Stomach smooth muscle (tissue), 2 donors: ENCODE measurements around the gene FAF2.
"Not testable (repeated sequence)": the region's sequence is repeated elsewhere in the genome, so short reads cannot be mapped to it uniquely, and the experiment has no call there.

ENCODE experiments used
- H3K27ac ChIP-seq: one replicate; pipeline ENCODE4 v1.7.0; 2013; ENCODE audit warnings: mild to moderate bottlenecking, low read length, inconsistent platforms
- H3K27me3 ChIP-seq, 2 donors: one replicate each; pipeline ENCODE4 v1.7.0; 2013; ENCODE audit warnings: low read length in 2 of 2; ENCODE audit not compliant: insufficient read depth in 2 of 2, control insufficient read depth in 1 of 2
- H3K36me3 ChIP-seq, 2 donors: one replicate each; pipeline ENCODE4 v1.7.0; 2013; ENCODE audit warnings: low read length in 2 of 2; ENCODE audit not compliant: control insufficient read depth in 2 of 2, insufficient read depth in 2 of 2
- H3K4me1 ChIP-seq: one replicate; pipeline ENCODE4 v1.7.0; 2013; ENCODE audit warnings: low read length; ENCODE audit not compliant: control insufficient read depth, insufficient read depth
- H3K4me3 ChIP-seq, 2 donors: one replicate each; pipeline ENCODE4 v1.7.0; 2013; ENCODE audit warnings: low read length in 2 of 2
- H3K9ac ChIP-seq, 2 donors: one replicate each; pipeline ENCODE4 v1.7.0; 2013; ENCODE audit warnings: low read length in 2 of 2, mild to moderate bottlenecking in 1 of 2
- H3K9me3 ChIP-seq, 2 donors: one replicate each; pipeline ENCODE4 v1.7.0; 2013; ENCODE audit warnings: low read length in 2 of 2; ENCODE audit not compliant: control insufficient read depth in 2 of 2
- donor health status: healthy.
- donor health status: Pancreatic carcinoma.

Gene FAF2

GRCh38 chr5:176543428-176544182 lies 95.4 kb downstream of the FAF2 start:
- Histone ChIP-seq H3K36me3 (no peaks in the 10 kb centered on the region), H3K9ac (peak overlapping the region; percentile 91 to 95), H3K9me3 (no peaks in the 10 kb centered on the region), H3K4me3 (peak overlapping the region; percentile 84 to 93), H3K27me3 (no peaks in the 10 kb centered on the region), H3K27ac (peak overlapping the region; percentile 82), H3K4me1 (peaks cover 21% of the 10 kb centered on the region)

GRCh38 chr5:176545388-176545736 lies 97.2 kb downstream of the FAF2 start:
- Histone ChIP-seq H3K9ac (no peak overlapping the region), H3K9me3 (no peaks in the 10 kb centered on the region), H3K36me3 (no peaks in the 10 kb centered on the region), H3K4me3 (no peak overlapping the region), H3K27me3 (peaks cover 0 to 3% of the 10 kb centered on the region in 2 donors), H3K27ac (no peak overlapping the region), H3K4me1 (peaks cover 21% of the 10 kb centered on the region)

DNA sequence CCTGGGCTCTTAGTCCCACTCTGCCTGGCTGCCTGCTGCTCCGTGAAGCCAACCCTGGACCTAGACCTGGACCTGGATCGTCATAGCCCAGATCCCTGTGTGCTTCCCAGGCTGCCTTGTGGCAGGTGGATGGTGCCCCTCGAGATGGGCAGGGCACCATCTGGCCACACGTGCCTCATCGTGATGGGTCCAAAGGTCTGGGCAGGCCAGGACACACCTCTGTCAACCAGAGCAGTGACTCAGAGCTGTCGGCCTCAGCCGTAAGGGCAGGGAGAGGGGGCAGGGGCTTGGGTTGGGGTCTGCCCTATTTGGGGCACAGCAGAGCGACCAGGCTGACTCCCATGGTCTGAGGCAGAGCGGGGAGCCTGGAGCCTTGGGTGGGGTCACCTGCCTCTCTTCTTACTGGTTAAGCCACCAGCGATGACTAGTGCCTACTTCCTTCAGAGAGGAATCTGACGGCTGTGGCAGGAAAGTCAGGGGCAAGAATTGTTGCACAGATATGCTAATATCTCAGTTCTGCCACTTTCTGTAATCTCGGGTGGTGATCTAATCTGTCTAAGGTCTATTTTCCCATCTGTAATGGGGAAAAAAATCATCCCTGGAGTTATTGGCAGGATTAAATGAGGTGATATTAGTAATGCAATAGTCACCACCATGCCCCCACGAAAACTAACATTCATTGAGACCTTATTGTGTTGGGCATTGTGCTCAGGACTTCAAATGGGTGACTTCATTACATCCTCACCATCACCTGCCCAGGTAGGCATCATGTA lies 97.7 kb downstream of the FAF2 start:
- Histone ChIP-seq H3K9me3 (no peaks in the 10 kb centered on the region), H3K4me1 (peaks cover 24% of the 10 kb centered on the region), H3K9ac (no peak overlapping the region), H3K27me3 (peaks cover 3% of the 10 kb centered on the region in 2 donors), H3K36me3 (no peaks in the 10 kb centered on the region), H3K27ac (no peak overlapping the region), H3K4me3 (no peak overlapping the region)

DNA sequence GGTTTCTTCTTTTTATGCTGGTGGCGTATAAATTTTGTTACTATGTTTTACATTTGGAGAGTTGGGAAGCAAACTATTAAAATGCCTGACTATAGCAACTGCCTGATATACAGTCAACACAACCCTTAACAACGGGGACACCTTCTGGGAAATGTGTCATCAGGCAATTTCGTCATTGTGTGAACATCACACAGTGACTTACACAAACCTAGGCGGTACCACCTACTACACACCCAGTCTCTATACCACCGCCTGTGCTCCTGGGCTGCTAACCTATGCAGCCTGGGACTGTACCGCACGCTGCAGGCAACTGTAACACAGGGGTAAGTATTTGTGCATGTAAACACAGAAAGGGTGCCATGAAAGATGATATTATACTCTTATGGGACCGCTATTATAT lies 99.6 kb downstream of the FAF2 start:
- no peak overlapping the region for H3K9ac ChIP-seq
- H3K27me3 ChIP-seq: peaks cover 9 to 11% of the 10 kb centered on the region in 2 donors
- no peak overlapping the region for H3K4me3 ChIP-seq
- no peaks in the 10 kb centered on the region for H3K36me3 ChIP-seq
- no peak overlapping the region for H3K27ac ChIP-seq
- peaks cover 11% of the 10 kb centered on the region for H3K4me1 ChIP-seq
- no peaks in the 10 kb centered on the region for H3K9me3 ChIP-seq

GRCh38 chr5:176548967-176549444 lies 100.8 kb downstream of the FAF2 start, which contains the start of gene CDHR2:
CDHR2 (plus strand) TSS chr5:176549342; CDS start chr5:176565353, 16,011 bp downstream.
- H3K4me3 ChIP-seq: no peak within 1 kb of the TSS
- no peaks in the 10 kb centered on the region for H3K36me3 ChIP-seq
- H3K9me3 ChIP-seq: no peaks in the 10 kb centered on the region
- no peak within 1 kb of the TSS for H3K9ac ChIP-seq
- peaks cover 3% of the 10 kb centered on the region for H3K4me1 ChIP-seq
- H3K27me3 ChIP-seq: peaks cover 16% of the 10 kb centered on the region in 2 donors
- no peak within 1 kb of the TSS for H3K27ac ChIP-seq

DNA sequence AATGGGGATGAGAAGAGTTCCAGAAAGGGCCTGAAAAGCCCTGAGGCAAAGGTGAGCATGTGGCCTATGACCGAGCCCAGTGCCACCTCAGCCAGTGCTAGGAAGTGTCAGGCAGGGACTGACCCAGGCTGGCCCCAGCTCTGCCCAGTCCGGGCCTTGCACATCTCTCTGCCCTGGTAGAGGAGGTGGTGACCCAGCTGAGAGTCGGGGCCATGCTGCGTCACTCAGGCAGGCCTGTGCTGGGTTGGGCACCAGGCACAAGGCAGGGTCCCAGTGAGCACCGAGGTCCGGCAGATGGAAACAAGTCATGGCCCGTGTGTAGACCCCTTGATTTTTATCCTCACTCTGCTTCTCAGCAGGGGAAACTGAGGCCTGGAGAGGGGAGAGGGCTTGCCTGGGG lies 101.7 kb downstream of the FAF2 start:
- H3K27ac ChIP-seq: no peak overlapping the region
- no peaks in the 10 kb centered on the region for H3K9me3 ChIP-seq
- H3K4me1 ChIP-seq: peaks cover 3% of the 10 kb centered on the region
- H3K9ac ChIP-seq: no peak overlapping the region
- H3K27me3 ChIP-seq: peaks cover 16 to 19% of the 10 kb centered on the region in 2 donors
- H3K36me3 ChIP-seq: no peaks in the 10 kb centered on the region
- H3K4me3 ChIP-seq: no peak overlapping the region

GRCh38 chr5:176550275-176550831 lies 102.2 kb downstream of the FAF2 start:
- Histone ChIP-seq H3K9ac (no peak overlapping the region), H3K36me3 (no peaks in the 10 kb centered on the region), H3K4me1 (peaks cover 3% of the 10 kb centered on the region), H3K27me3 (peaks cover 16 to 19% of the 10 kb centered on the region in 2 donors), H3K27ac (no peak overlapping the region), H3K4me3 (no peak overlapping the region), H3K9me3 (no peaks in the 10 kb centered on the region)

- not testable (repeated sequence) for H3K9me3 ChIP-seq, H3K27ac ChIP-seq, H3K36me3 ChIP-seq, H3K9ac ChIP-seq, H3K4me3 ChIP-seq, H3K4me1 ChIP-seq
- peaks cover 16 to 19% of the 10 kb centered on the region in 2 donors for H3K27me3 ChIP-seq
Observed at GRCh38 chr5:176550937-176551336, 102.8 kb downstream of the FAF2 start.

DNA sequence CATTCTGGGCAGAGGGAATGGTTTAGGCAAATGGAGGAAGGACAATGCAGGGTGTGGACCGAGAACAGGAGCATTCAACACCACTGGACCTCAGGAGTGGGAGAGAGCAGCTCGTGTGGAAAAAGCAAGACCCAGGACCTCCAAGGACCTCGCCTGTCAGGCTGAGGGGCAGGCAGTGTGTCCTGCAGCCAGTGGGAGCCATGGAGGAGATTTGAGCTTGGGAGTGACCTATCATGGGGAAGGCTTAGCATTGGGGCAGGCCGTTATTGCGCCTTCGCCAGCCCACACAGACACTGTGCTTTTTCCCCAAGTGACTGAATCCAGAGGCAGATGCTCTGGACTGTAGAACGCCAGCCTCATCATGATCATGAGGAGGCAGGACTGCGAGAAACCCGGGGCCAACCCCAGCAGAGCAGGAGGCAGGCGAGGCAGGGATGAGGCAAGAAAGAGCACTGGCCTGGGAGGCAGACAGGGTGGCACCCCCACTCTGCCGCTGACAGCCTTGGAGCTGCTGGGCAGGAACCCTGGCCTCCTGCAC lies 104.2 kb downstream of the FAF2 start:
- H3K4me3 ChIP-seq: no peak overlapping the region
- no peak overlapping the region for H3K27ac ChIP-seq
- H3K4me1 ChIP-seq: peaks cover 3% of the 10 kb centered on the region
- no peaks in the 10 kb centered on the region for H3K36me3 ChIP-seq
- no peaks in the 10 kb centered on the region for H3K9me3 ChIP-seq
- H3K27me3 ChIP-seq: peaks cover 16 to 19% of the 10 kb centered on the region in 2 donors
- no peak overlapping the region for H3K9ac ChIP-seq

DNA sequence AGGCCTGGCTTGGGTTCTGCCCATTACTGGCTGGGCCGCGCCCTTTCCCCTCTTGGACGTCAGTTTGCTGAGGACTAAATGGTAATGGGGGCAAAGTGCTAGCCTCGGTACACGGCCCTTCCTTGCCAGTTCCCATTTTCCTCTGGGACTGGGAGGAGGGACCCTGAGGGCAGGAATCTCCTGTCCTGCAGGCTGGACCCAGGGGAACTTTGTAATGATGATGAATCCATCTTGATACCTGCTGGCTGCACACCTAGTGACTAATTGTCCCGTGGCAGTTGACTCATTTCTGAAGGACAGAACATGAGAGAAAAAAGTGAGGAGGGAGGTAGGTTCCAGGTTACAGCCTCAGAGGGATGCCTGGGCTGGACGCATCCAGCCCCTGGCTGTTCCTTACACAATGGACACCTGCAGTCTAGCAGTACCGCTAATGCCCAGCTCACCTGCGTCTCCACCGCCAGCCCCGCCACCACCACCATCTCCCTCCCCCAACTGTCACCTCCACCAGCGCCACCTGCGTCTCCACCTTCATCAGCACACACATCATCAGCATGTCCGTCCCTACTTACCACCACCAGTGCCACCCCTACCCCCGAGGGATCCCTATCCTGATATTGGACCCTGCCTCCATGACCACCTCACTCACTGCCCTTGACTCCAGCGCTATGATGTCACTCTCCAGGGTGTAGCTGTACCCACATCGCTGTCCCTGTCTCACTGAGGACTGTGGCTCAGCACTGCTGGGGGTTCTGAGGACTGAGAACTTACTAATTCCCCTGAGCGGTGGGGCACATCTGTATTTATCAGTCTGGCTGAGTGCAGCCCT lies 105.3 kb downstream of the FAF2 start:
- Histone ChIP-seq H3K9ac (no peak overlapping the region), H3K9me3 (no peaks in the 10 kb centered on the region), H3K4me1 (peaks cover 3% of the 10 kb centered on the region), H3K4me3 (no peak overlapping the region), H3K27ac (no peak overlapping the region), H3K36me3 (no peaks in the 10 kb centered on the region), H3K27me3 (peaks cover 16 to 19% of the 10 kb centered on the region in 2 donors)
